Inferior parietal cortex (tissue), 1 donor: ENCODE data around the gene DCLK2.
A peak's percentile ranks its signal among the peaks of the same experiment; 100 is the strongest.

Experiments
- DNase-seq: peaks from one replicate; pipeline ENCODE4 v3.0.0-alpha.2; 2016; ENCODE audit errors: extremely low spot score

DCLK2 gene

DNA sequence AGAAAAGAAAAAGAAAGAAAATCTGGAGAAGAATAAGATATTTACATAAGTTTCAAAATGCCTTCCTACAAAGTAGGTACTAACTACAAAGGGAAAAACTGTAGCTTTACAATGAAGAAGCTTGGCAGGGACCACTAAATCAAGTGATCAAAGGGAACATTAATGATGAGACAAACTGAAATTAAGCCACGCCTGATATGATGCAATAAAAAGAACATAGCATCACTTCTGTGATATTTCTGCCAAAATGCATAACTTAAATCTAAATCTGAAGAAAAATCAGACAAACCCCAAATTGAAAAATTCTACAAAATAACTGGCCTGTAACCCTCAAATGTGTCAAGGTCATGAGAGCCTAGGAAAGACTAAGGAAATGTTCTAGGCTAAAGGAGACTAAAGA is 8.9 kb upstream of the DCLK2 start:
- DNase-seq = no peak

DNA sequence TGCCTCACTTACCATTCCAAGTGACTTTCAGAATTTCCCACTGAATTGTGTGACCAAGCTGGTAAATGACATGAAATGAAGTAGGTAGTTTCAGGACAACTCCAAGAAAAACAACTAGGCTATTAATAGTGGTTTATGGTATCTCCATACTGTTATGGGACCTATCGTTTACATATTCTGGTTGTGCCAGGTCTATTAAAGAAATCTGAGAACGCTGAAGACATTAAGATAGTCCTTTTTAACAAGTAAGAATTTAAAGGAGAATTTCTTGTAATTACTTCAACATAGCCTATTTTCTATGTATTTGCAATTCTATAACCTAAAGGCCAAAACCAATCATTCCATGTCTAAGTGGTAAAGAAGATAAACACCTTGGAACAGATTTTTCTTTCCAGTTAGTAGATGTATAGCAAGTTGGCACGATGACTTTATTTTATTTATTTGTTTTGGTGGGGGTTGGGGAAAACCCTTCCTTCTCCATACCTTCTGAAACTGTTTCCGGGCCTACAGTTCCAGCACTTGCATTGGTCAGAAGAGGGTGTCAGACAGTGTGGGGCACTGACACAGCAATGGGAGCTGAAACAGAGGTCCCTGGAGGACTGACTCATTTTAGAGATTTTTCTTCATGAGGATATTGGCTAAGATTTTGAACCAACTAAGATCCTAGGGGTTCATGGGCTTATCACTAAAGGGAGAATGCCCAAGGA is 7.6 kb upstream of the DCLK2 start:
- DNase-seq = no peak

DNA sequence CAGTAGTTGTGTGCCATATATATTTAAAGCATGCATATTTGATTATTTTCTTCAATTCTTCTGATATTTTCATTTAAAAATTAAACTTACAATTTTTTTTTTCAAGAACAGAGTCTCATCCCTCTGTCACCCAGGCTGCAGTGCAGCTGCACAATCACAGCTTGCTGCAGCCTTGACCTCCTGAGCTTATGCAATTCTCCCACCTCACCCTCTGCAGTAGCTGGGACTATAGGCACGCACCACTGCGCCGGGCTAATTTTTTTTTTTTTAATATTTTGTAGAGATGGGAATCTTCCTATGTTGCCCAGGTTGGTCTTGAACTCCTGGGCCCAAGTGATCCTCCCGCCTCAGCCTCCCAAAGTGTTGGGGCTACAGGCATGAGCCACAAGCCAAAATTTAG is 5.8 kb upstream of the DCLK2 start:
- no peak for DNase-seq

DNA sequence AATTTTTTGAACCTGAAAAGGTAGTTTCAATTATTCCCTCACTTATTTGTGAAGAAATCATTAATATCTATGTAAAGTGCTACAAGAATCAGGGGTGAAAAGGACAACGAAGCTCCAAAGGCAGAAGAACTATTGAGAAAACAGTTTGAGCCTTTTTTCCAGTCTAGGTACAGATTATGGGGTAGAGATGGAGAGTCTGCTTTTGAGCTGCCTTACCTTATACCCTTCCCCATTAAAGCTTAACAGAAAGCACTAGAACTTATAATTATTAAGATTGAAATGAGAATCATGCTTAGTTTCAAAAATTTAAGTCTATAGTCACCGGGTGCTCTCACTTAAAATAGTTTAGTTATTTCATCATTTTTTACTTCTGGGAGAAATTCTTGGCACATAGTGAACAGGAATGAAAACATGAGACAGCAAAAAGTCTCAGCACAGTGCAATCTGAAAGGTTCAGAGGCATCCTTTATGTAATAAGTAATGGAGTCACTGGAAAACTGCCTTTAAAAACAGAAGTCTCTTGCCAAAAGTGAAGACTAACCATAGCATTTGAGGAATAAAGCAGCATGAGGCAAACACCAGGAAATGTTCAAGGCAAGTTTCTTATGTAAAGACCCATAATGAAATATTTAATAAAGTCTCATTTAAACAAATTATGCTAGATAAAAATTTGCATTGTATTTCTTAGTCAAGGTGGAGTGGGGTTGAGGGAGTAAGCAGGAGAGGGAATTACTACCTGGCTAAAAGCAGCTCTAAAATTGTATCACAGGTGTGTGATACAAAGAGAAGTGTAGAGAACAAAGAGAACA is 5.1 kb upstream of the DCLK2 start:
- peak; percentile 65 for DNase-seq

DNA sequence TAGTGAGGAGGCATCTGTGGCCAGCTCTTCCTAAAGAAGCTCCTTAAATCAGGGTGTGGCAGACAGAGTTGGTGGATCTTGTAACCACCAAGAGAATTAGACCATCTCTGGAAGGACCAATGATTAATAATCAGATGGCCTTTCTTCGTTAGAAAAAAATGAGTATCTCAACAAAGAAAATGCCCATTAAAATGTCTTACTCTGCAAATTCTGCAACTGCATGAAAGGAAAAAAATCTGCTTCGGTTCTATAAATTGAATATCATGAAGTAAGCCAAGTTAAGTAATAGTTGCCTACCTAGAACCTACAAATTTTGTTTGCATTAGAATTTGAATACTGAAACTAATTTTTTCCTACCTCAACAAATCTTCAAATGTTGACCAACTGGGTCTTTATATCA is 4.2 kb upstream of the DCLK2 start:
- DNase-seq = no peak

DNA sequence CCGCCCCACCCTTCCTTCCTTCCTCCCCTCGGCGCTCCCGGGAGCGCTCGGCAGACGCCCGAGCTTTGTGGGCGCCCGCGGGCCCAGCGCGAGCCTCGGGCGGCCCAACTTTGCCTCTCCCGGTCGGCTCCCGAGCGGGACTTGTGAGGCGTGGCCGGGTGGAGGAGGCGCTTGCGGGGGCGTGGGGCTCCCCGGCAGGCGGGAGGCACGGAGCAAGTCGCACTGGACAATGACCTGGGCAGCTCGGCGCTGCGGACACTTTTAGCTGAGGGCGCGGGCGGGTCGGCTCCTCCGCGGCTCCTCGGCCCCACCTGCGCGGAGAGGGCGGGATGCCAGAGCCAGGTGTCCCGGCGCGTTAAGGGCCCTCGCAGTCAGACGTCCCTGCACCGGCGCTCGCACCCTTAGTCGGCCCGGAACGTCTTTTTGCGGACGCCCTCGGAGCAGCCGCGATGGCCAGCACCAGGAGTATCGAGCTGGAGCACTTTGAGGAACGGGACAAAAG is 385 bp downstream of the DCLK2 start:
- DNase-seq = no peak

DNA sequence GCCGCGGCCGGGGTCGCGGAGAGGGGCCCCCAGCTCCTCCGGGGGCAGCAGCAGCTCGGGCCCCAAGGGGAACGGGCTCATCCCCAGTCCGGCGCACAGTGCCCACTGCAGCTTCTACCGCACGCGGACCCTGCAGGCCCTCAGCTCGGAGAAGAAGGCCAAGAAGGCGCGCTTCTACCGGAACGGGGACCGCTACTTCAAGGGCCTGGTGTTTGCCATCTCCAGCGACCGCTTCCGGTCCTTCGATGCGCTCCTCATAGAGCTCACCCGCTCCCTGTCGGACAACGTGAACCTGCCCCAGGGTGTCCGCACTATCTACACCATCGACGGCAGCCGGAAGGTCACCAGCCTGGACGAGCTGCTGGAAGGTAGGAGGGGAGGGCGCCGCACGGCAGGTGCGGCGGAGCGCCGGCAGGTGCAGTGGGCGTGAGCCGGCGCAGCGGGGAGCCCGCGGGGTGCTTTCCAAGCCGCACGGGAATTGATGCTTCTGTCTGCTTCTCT is 886 bp downstream of the DCLK2 start:
- DNase-seq = no peak

DNA sequence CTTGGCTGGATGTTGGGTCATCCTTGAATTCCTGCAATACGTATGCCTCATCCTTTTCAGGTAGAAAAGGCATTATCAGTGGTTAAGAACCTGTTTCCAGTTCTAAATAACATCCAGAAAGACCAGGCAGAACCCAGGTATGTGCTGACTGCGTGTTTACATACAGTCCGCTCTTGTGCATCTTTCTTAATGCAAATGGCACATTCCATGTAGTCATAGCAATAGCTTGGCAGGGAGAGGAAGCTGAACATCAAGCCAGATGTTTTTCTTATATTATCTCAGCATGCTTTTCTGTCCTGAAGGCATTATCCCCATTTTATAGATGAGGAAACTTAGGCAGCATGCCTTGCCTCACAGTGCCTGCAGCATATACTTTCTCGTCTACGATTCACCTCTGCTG is 2.1 kb downstream of the DCLK2 start:
- no peak for DNase-seq

DNA sequence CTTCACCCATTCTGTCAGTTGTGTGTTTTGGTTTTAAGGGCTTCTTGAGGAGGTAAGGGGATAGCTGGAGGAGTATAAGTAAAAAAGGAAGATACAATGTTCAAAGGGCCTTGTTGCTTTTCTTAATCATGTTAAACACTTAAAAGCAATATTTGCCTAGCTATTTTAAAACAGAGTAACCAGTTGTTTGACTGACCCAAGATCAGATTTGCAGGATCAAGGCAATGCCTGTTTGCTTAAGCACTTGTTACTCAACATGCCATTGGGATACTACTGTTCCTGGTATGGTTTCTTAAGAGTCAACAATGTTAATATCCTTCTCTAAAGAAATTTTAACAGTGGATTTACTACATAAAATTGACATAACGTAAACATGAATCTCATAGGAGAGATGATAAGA is 2.6 kb downstream of the DCLK2 start:
- no peak for DNase-seq

DNA sequence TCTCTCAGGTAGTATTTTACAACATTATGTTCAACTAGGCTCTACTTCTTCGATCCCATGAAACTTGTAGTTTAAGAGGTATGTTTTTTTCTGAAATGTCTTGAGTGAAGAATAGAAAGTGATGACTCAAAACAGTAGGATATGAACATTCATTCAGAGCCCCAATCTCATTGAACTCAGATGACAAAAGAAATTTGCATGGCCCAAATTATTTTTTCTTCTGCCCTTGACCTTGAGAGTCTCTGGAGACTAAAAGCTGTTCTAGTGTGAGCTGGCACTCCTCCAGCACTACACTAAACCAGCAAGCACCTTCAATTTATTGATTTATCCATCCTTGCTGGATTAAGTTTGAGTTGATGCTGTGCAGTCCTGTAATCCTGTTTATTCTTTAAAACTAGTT is 4.0 kb downstream of the DCLK2 start:
- no peak for DNase-seq

DNA sequence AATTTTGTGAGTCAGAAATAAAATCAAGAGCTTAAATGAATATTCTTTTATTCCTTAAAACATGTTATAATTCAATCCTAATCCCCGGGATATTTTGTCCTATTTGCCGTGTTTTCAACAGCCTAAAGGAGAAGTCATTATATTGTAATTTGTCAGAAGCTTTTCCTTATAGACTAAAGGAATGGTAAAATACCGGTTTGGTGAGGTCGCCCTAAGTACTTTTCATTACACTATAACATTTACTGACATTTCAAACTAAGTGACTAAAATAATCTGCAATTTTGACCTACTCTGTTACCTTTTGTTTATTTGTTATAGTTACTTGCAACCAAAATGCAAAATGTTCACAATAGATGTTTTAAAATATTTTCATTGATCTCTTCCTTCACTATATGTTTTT is 8.8 kb downstream of the DCLK2 start:
- DNase-seq = no peak

DNA sequence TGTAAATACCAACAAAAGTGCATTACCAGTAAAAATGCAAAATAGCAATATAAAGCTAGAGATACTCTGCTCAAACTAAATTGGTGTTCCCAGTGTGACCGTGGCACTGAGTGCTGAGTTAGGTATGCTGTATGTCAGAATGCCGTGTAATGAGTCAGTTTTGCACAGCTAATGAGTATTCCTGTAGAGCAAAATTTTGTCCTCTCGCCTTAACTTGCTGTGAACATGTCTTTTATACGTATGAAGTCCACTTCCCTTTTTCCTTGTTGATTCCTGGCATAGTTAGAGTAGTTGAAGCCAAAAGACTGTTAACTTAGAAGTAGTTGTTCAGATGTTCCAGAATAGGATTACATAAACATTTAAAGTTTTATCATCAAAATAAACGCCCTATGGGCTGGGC is 11.5 kb downstream of the DCLK2 start:
- no peak for DNase-seq

DNA sequence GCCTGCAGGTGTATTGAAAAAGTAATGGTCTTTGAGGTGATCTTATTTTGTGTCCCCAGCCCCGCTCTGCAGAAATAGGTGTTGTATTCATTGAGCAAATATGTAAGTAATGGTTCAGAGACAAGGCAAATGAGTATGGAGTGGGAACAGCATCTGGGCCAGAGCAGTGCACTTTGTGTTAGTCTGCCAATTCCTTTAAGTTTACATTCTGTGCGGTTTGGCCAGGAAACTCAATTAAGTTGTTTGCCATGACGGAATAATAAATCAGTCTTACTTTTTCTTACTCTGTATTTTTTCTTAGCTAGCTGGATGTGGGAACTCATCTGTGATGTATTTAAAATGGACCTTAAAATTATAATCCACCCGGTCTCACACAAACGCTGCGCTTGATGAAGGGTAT is 12.6 kb downstream of the DCLK2 start:
- DNase-seq = no peak

DNA sequence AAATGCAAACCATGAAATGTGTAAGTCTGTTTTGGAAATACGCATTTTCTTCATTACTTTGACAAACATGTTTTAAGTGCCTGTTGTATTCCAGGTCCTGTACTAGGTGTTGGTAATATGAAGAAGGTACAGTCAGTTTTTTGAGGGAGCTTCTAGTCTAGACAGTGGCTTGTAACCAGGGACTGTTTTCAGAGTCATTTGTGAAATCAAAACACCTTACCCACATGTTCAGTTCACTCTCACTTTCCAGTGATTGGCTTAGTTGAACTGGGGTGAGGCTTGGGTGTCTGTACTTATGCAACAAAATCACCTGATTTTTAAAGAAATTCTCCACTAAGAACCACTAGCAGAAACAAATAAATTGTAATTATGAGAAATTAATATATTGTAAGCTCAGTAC is 16.4 kb downstream of the DCLK2 start:
- no peak for DNase-seq

DNA sequence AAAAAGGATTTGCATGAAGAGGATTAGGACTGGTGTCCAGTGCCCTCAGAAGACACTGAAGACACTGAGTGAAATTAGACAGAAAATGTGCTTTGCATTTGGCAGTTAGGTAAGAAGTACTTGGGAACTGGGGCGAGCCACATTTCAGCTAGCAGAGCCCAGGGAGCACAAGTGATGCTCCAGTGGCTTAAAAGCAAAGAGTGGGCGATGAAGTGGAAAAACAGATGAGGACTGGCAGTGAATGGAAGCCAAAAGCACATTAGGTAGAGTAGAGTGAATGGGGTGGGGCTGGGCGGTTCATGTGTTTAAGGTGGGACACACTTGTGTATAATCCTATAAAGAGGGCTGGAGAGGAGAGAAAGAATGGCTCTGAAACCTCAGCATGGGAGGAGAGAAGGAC is 18.4 kb downstream of the DCLK2 start:
- no peak for DNase-seq

DNA sequence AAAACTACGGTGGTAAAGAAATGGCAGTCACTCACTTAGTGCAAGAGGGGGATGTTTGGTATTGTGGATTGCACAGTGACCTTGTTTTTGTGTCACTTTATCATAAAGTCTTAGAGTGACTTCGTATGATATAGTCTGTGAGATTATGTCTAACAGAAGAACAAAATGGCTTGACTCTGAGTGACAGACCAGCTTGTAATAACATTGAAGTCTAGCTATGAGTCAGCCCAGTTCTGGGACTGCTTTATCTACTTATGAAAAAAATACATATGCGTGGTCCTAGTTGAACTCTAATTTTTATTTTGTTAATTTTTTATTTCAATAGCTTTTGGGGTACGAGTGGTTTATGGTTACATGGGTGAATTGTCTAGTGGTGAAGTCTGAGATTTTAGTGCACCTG is 20.0 kb downstream of the DCLK2 start:
- DNase-seq = no peak

DNA sequence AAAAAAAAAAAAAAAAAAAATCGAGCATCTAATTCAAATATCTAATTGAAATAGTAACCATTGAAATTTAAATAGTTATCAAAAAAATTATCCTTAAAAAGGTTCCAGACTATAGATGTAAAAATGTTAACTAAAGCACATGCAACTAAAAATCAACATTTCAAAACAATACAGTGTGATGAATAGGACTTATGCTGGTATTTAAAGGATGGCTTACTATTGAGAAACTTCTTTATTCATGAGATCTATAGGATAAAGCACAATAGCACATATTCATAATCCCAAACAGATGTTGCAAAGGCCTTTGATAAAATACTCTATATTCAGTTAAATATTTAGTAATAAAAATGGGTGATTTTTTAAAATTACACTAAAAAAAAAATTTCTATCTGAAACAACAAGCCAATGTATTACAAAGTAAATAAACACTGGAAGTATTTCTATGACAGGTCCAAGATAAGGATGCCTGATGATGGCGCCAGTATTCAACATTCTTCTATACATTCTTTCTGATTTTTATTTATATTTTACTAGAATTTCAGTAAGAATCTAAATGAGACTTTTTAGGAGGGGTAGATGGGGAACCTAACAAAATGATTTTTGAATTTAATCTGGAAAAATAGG is 26.3 kb downstream of the DCLK2 start:
- no peak for DNase-seq

DNA sequence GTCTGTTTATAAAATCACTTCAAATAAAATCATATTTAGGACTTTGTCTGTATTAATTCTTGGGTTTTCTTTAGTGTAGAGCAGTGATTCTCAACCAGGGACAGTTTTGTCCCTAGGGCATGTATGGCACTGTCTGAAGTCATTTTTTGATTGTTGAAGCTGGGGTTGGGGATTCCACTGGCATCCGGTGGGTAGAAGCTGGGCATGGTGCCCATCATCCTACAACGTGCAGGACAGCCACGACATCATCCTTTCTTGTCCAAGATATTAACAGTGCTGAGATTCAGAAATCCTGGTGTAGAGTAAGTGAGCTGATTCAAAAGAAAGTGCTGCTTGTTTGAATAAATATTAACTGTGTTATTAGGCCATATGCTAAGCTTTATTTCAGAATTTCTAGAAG is 28.6 kb downstream of the DCLK2 start:
- no peak for DNase-seq

DNA sequence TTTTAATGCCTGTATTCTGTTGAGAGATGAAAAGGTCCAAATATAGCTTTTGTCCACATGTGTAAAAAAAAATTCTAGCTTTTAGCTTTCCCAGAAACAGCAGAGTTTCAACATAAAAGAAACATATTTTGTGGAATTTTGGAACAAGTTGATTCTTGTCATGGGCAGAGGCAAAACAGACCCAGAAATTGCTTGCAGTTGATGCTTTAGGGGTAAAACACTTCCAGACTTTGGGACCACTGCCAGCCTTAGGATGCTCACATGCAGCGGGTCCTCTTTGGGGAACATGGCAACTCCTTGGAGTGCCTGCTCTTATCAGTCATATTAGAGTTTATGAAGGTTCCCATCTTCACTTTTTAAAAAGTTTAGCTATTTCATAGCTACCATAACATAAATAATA is 30.4 kb downstream of the DCLK2 start:
- no peak for DNase-seq

DNA sequence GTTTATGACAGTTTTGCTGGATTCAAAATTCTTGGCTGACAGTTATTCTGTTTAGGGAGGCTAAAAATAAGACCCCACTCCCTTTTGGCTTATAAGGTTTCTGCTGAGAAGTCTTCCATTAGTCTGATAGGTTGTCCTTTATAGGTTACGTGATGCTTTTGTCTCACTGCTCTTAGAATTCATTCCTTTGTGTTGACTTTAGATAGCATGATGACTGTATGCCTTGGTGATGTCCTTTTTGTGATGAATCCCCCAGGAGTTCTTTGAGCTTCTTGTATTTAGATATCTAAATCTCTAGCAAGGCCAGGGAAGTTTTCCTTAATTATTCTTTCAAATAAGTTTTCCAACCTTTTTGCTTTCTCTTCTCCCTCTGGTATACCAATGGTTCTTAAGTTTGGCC is 36.4 kb downstream of the DCLK2 start:
- no peak for DNase-seq

DNA sequence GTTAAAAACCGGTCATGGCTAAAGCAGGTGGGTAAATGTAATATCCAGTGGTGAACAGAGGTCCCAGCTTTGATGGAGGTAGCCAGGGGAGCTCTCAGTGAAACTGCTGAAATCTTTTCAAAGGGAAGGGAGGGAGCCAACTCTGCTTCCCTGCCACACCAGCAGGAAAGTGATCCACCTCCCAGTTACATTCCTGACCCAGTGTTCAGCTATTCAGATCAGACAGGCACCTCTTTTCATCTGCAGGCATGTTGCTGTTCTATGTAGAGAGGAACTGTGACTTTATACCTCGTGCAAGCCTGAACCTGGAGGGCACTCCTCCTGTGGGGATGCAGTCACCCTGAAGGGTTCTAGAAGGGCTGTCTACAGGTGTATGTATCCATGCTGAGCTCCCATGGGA is 37.6 kb downstream of the DCLK2 start:
- DNase-seq = no peak

DNA sequence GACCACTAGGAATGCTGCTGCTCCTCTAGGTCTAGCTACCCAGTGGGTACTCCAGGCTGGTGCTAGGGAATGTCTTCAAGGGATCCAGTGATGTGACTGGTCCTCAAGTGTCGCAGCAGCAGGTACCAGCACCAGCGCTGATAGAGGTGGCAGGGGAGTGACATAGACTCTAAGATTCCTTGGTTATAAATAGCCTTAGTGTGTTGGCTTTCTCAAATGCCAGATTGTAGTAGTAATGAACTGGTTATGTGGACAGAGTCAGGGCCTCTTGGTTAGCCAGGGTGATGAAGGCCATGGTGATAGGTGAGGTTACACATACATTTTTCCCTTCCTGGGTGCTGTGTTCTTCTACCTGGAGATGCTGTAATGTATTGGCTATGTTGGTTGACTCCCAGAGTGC is 38.3 kb downstream of the DCLK2 start:
- DNase-seq = no peak

DNA sequence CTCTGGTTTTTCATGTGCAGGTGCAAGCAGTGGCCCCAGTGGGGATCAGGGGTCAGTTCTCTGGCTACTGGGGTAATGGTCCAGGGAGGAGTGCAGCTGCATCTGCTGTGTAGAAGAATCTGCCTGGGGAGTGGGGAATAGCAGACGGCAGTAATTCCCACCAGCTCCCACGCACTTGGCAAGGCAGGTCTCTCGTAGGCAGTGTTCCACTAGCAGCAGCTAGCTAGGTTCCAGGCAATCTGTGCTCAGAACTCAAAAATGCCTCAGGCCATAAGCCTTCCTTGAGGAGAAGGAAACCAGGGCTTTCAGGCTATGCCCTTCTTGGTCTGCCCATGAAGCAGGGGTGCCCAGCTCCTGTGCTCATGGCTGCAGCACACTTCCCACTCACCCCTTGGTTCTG is 38.8 kb downstream of the DCLK2 start:
- DNase-seq = peak; percentile 63
